ENCODE data around the gene ABR.
"Not testable (repeated sequence)": the region's sequence is repeated elsewhere in the genome, so short reads cannot be mapped to it uniquely, and the experiment has no call there.

ABR gene

DNA sequence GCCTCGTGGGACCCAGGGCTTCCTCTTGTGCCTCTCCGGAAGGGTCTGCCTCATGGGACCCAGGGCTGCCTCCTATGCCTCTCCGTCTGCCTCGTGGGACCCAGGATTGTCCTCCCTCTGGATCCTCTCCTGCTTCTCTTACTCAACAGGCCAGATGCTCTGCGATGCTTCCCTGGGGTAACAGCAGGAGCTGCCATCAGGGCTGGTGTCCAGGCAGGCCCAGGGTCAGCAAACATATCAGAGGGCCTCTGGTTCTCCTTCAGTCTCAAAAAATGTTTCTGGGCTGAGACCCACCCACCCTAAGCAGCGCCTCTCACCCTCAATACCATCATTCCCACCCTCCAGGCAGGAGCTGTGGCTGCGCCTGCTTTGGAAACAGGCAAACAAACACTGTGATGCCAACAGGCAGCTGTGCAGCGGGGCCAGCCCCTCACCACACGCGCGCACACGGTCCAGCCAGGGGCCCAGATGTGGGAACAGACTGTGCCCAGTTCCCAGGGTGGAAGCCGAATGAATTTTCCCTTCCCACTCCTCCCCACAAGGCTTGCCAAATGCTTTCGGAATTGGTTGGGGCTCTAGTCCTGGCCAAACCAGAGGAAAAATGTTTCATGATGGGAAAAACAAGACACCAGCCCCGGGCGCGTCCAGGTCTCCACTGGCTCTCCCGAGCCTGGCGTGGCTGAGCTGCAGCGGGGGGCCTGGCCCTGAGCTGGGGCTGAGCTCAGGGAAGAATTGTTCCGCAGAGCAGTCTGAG, 171.6 kb downstream of the ABR start:
- DNase-seq (ENCODE audit: low read depth), result no peak

DNA sequence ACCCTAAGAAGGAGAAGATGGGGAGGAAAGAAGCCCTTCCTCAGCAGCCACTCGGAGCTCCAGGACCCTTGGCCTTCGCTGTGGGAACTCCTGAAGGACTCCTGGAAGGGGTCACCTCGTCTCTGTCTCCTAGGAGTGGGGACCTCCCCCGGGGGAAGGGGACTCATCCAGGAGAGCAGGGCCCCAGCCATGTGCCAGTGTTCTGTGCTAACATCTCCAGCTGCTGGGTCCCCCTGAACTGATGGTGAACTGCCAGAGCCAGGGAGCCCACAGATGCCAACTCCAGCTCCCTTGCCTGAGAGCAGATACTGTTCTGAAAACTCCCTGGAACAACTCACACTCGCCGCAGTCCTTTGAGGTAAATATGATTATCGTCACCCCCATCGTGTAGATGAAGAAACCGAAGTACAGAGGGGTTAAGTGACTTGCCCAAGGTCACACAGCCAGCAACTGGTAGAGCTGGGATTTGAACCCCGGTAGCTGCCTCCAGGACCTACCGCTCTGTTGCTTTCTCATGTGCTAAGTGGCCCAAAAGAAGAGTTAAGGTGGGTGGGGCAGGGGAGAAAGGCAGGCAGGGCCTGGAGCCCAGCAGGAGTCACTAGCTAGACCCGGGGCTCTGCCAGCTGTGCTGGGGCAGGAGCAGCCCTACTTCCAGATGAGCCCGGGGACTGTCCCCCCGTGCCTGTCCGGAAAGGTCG, 172.3 kb downstream of the ABR start:
- DNase-seq (ENCODE audit: low read depth), result no peak

DNA sequence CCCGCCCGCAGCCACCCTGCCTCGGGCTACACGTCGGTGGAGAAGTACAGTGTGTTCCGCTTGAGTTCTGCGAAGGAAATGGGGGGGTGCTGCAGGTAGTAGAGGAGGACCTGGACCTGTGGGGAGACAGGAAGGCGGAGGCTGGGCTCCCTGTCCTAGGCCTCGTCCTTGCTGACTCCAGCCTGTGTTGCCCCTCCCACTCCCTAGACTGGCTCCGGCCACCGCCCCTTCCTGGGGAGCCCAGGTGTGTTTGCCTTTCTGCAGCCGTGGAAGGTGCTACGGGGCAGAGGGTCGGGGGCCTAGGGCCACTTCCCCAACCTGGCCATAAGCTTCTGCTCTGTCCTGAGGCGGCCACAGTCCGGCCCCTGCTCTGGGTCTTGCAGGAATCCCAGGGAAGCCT, 173.7 kb downstream of the ABR start:
- DNase-seq (ENCODE audit: low read depth), result no peak

DNA sequence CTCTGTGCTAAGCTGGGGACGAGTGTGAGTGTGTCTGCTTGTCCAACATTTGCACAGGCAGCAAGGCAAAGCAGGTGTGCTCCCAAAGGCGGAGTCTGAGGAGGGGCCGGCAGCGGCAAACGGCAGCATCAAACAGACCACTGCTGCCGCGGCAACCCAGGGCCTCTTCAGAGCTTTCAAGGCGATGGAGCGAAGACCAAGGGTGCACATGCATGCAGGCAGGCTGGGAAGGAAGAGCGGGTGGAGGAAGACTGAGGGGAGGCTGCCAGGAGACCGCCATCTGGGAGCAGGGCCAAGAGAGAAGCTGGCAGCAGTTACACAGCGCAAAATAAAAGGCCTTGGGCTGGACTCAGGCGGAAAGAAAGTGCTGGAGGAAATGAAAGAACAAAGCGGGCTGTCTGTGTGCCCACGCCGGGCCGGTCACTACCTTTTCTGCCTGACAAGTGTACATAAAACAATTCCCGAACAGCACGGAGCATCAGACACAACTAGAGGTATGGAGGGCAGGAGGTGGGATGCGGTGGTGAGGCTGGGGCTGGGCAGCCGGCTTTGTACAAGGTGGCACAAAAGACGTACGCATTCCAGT, 174.3 kb downstream of the ABR start:
- no peak for DNase-seq (ENCODE audit: low read depth)

DNA sequence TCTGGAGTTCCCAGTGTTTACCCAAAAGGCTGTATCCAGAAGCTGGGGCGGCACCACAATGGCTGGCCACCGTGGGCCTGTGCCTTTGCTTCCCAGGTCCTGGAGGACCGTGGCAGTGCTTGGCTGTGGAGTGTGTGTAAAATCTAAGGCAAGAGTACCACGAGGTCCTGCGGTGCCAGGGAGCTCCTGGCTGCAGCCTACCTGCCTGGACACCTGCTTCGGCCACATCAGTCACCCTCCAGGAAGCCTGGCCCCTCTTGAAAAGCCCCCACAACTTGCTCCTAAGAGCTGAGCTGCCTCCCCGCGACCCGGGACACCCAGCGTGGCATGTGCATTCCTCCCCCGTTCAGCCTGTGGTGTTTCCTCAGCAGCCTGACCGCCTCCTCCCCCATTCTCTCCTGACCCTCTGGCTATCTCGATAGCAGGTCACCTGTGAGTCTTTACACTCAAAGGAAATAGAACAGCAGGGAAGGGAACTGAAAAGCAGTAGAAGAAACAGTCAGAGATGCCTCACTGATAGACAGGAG, 174.9 kb downstream of the ABR start:
- no peak for DNase-seq (ENCODE audit: low read depth)

DNA sequence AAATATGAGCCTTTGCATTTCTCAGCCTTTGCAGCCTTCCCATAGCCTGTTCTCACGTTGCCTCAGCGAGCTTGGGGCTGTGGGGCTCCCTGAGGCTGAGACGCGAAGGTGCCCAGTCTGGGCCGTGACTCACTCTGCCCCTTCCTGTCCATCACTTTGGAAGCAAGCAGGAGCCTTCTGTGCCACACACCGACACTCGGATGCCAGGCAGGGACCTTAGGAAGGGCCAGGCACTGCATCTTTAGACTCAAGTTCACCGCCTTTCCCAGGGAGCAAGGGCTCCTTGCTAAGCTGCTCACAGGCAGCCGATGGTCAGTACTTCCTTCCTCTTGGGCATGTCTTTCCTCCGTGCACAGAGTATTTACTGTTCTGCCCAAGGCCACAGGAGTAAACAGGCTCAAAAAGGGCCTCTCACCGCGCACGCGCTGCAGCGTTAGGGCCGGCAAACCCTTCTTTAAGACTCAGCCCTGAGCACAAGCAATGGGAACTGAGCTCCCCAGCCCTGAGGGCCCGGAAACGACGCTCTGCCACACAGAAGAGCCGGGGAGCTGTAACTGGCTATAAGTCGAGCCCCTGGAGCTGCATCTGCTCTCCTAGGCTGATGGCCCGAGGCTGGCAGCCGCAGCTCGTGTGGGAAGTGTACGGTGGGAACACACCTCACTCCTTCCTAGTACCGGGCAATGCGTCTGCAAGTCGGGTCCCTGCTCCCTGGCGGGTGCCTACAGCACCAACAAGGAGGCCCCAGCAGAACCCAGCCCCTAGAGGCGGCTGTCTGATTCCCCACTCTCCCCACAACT, 175.6 kb downstream of the ABR start:
- DNase-seq (ENCODE audit: low read depth), result no peak

DNA sequence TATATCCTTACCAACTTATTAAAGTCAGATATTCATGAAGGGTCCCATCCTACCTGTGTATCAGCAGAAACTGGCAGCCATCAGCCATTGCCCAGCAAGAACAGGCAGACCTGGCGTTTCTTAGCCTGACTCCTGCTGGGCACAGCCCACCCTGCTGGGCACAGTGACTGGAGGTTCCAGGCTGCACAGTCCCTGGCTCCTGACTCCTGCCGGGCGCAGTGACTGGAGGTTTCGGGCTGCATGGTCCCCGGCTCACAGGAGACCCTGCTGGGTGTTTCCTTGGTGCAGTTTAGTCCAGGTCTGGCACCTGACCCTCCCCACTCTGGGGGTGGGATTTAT, 176.2 kb downstream of the ABR start:
- no peak for DNase-seq (ENCODE audit: low read depth)

DNA sequence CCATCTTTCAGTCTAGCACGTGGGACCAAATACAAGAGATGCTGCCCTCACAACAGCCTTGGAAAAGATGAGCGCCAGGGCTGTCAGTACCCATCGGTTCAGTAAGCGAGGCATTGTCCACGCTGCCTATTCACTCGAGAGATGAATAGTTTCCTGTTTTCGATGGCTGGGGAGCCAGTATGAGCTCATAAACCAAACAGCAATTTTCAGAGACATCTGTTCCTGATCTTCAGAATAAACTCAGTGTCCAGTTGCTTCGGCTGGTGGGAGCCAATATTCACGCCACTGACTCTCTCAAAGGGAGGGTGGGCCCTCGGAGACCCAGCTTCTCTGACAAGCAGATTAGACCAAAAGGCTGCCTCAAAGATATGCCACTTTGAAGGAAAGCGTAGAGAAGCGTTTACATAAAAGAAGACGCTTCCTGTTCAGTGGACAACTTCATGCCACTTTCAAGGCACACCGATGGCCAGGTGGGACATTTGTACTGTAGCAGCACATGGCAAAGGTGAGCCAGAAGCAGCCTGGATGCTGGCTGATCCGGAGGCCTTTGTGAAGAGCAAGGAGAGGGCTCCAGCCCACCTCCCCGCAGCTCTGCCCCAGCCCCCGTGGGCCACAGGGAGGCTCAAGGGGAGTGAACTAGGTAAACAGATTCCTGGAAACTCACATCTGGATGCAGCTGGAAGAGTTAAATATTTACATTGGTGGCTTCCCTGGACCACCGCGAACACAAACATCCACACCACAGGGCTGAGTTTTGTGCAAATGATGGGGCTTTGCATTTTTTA, 176.8 kb downstream of the ABR start:
- no peak for DNase-seq (ENCODE audit: low read depth)

DNA sequence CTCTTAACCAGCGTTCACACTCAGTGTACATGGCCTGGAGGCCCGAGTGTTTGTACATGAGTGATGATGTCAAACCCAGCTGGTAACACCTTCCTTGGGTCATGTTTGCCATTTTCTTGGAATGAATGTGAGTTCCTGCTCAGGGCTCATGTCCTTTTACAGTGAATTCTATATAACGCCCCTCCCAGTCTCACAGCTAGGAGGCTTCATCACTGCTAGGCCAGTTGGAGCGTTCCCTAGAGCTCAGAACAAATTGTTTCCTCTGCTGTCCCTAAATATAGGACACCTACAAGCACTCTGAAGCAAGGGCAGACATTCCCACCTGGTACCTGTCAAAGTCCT, 177.4 kb downstream of the ABR start:
- DNase-seq (ENCODE audit: low read depth), result no peak

DNA sequence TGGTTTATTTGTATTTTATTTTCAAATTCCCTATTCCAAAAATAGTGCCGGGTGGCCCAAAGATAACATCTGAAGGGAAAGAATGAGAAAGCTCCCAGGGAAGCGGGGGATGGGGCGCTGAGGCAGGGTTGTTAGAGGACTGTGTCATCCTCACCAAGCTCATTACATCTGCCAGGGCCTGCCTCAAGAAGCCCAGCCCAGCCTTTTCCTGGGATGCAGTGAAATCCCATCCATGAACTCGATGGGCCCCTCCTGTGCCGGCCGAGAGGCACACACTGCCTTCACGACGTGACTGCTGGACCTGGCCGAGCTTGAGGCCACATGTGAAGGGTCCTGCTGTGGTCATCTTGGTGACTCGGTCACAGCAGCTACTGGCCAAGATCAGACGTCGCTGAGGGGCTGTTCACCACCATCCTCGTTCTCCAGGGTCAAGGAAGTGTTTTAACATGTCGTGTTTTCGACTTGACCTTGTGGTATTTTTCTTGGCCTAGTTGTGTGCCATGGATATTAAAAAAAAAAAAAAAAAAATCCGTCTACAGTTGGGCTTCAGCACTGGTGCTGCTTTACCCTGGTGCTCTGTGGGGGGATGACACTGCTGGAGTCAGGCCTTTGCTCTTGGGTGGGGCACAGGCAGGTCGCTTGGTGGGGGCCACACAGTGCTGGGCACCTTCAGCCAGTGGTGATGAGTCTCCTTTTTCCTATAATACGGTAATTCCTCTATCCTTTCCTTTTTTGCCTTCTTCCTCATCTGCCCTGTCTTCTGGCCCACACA, 178.0 kb downstream of the ABR start:
- no peak for DNase-seq (ENCODE audit: low read depth)

DNA sequence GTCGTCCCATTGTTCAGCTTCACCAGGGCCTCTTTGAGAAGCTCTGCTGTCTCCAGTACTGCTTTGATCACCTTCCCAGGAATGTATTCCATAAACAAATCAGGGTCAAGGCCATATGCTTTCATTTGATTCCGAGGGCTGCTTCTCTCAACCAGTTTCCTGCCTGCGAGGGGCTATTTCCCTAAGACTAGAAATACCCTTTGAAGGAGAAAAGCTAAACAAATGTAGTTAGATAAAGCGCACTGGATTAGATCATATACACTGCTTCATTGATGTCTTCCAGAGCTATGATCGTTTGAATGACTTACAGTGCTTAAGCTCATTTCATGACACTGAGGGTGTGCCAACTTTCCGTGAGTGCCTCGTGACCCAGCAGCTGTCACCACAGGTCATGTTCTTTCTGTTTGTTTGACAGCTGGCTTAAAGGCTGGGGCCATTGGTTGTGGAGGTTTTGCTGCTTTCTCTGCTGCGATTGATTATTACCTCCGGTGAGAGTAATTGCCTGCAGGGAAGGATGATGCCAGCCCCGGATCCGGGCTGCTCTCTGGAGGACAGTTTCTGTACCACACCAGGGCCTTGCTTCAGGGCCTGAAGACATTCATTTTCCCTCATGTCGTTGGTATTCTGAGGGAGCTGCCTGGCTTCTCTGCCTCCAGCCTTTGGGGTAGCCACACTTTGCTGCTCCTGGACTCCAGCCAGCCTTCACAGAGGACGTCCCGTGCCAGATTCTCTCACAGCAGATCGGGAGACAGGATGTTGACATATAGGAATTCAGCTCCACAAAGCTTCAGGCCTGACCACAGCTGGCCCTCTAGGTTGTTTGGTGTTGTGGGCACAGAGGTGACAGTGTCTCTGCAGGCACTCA, 179.0 kb downstream of the ABR start:
- DNase-seq (ENCODE audit: low read depth), result no peak

DNA sequence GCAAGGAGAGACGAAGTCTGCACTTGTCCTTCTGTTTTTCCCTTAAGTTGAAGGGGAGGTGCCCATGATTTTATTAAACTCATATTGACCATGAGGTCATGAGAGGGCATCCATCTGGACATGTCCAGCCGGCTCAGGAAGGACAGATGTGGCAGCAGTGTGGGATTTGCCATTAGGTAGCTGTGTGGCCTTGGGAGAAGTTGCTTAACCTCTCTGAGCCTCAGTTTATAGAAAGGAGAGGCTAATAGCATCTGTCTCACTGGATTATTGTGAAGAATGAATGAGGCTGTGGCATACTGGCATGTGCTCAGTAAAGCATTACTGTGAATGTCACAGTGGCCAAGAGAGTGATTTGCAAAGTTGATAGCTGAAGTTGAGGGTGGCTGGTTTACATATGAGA, 181.7 kb downstream of the ABR start:
- no peak for DNase-seq (ENCODE audit: low read depth)

DNA sequence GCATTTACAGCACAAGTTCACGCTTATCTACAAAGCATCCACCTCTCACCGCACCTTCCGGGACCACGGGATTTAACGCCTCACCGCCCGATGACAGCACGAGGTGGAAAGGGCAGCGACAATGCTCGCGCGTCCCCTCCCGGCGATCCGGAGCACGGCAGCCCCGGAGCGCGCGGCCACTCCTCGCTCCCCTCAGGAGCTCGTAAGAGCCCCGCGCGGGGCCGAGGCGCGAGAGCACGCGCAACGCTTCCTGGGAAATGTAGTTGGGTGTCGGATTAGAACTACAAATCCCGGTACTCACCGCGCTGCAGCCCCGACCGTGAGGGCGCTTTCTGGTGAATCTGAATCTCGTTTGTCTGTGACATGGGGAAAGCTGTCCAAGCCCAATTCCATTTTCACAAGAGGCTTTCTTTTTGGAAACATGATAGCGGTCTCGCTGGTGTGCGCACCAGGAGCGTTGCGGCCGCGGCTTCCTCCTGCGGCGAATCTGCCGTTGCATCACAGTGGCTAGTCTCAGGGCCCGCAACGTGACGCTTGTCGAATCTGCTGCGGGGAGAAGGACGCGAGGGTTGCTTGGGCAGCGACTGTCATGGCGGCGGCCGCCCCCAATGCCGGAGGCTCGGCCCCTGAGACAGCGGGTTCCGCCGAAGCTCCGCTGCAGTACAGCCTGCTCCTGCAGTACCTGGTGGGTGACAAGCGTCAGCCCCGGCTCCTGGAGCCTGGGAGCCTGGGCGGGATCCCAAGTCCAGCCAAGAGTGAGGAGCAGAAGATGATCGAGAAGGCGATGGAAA, 183.0 kb downstream of the ABR start, which contains the start of gene TIMM22:
TIMM22 (plus strand) TSS at position 576 of the 791 bp plus-strand sequence; CDS start at position 590, 14 bp downstream.
- DNase-seq (ENCODE audit: low read depth), result peak; percentile 88

DNA sequence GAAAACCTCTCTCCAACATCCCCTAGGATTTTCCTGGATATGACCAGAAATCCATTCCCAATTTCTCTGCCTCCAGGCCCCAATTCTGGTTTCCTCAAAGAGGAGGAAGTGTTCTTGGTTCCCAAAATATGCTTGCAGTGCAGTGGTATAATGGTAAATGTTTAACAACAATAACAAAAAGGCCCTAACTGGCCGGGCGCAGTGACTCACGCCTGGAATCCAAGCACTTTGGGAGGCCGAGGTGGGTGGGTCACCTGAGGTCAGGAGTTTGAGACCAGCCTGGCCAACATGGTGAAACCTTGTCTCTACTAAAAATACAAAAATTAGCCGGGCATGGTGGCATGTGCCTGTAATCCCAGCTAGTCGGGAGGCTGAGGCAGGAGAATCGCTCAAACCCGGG, 184.5 kb downstream of the ABR start:
- not testable (repeated sequence) for DNase-seq (ENCODE audit: low read depth)

DNA sequence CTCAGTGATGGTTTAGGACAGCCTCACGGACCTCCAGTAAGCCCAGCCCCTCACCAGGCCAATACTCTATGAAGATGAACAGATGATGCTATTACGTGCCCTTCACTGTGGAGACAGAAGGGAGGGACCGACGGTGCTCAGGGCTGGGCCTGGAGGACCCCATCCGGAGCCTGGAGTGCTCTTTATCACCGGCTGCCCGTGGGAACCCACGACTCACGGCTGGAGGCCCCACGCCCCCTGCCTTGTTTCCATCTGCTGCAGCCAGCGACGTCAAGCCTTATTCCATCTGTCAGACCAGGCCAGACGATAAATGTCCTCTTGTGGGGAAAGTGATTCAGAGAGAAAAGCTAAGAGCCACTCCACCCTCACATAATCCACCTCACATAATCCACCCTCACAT, 186.8 kb downstream of the ABR start:
- DNase-seq (ENCODE audit: low read depth), result no peak

DNA sequence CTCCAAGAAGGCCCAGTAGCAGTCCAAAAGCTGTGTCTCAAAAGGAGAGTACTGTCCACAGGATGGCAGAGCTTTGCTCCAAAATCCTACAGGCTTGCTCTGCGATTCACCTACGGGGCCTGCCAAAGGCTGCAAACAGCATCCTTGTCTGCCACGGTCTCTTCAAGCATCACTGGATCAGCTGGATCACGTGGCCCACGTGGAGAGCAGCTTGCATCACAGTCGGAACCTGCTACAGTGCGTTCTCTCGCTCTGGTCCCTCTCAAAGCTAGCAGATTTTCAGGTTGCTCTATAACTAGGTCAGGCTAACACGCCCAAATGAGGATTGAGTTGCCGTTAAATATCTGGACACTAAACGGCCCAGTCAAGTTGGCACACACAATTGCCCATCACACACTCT, 191.2 kb downstream of the ABR start:
- DNase-seq (ENCODE audit: low read depth), result no peak

DNA sequence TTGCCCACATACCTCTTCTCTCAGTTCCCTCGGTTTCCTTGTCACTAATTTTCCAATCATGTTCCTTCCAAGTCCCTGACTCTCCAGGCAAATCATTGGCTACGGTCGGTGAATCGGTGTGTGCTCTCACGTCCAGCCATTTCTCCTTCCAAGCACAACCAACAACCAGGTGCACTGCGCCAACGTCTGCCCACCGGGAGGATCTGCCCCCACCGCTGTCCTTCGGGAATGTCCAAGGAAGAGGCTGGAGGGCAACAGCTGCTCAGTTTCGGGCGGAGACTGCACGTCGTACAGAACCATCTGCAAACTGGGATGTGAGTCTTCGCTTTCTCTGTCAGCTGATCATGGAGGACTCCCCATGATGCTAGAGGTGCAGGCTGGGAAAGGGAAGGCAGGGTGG, 191.8 kb downstream of the ABR start:
- no peak for DNase-seq (ENCODE audit: low read depth)

DNA sequence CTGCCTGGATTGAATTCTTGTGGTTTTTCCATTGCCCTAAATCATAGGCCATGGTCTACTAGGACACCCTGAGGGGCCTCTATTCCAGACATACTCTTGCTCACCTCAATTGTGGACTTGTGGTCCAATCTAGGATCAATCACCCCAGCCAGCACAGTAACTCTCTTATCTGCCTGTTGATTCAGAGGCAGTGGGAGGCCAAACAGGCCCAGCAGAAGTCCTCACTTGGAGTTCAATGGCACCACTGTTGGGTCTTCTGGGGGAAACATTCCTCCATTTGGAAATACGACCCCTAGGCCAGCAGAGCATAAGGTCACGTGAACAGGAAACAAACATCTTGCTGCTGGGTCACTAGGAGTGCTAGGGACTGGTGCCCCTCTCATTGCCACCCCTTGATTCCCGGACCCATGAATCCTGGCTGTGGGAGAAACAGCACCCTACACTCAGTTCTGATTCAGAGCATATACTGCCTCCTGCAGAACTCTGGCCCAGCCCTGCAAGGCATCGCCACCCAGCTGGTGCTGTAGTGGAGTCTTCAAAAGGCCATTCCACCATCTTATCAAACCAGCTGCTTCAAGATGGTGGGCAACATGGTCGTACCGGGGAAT, 193.4 kb downstream of the ABR start:
- DNase-seq (ENCODE audit: low read depth), result no peak

DNA sequence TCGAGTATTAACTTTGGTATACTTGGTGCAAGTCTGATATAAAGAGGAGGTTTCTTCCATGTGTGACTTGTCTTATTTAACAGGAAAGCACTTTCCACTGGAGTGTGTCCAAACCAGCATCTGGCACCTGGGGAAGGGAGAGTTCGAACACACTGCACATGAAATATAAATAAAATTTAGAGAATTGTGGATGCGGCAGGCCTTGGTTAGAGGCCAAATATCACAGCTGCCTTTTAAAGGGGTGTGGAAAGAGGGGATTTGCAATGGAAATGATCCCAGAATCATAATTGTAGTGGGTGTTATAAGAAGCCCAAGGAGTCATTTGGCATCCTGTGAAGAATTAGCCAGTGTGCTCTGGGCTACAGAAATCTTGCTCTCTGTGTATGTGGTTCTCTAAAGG, 195.9 kb downstream of the ABR start:
- DNase-seq (ENCODE audit: low read depth), result no peak
